GM12891 (cell line): ENCODE results near the gene SRSF4.
"Not testable (repeated sequence)": the region's sequence is repeated elsewhere in the genome, so short reads cannot be mapped to it uniquely, and the experiment has no call there.

Experiments used
- DNase-seq: peaks from one replicate; pipeline ENCODE4 v3.0.0; 2011; ENCODE audit warnings: low spot score; ENCODE audit not compliant: insufficient read length
- FAIRE-seq: peaks from 2 replicates; lab custom pipeline; 2011; peaks lifted over from hg19 to GRCh38; lab: Jason Lieb, UNC
- PAX5 ChIP-seq: IDR thresholded peaks from 2 replicates; pipeline ENCODE4 v1.6.1; 2011; ENCODE audit warnings: low read length, moderate library complexity, mild to moderate bottlenecking; ENCODE audit not compliant: insufficient read depth, severe bottlenecking
- POLR2A ChIP-seq: IDR thresholded peaks from 2 replicates; pipeline ENCODE4 v1.6.1; 2011; ENCODE audit warnings: low read depth, low read length, control low read depth
- POLR2AphosphoS5 ChIP-seq: IDR thresholded peaks from 2 replicates; pipeline ENCODE4 v1.6.1; 2011; ENCODE audit warnings: low read depth, low read length, control low read depth
- POU2F2 ChIP-seq: IDR thresholded peaks from 2 replicates; pipeline ENCODE4 v1.6.1; 2011; ENCODE audit warnings: low read depth, mild to moderate bottlenecking, control low read depth, low read length, moderate library complexity
- SPI1 ChIP-seq: IDR thresholded peaks from 2 replicates; pipeline ENCODE4 v1.6.1; 2011; ENCODE audit warnings: low read depth, low read length, control low read depth
- TAF1 ChIP-seq: IDR thresholded peaks from 2 replicates; pipeline ENCODE4 v1.6.1; 2011; ENCODE audit warnings: low read depth, low read length, control low read depth

The SRSF4 gene

DNA sequence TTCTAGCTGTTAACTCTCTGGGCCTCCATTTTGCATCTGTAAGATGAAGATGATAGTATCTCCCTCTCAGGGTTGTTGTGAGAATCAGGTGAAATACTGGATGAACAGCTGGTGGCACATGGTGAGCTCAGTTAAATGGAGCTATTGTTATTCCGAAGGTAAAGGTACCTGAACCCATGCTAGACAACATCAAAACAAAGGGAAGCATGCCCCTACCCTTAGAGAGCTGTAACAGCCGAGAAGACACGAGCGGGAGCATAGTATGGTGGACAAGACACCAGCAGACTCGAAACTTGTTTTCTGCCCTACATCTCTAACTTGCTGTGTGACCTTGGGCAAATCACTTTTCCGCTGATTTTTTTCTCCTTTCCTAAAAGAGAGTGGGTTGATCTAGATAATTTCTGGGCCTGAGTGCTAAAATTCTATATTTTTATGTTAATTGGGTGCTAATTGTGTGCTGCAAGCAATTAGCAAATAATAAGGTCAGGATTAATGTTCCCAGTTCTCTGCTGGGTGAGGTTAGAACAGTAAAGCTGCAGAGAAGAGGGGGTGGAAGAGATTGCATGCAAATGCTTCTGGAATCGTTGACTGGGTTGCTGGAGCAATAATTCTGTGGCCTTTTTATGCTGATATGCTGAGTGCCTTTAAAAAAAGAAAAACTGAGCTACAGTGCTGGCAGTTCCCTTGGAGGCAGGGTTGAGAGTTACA lies 68.8 kb downstream of the SRSF4 start:
- no peak for TF ChIP-seq POU2F2
- TF ChIP-seq PAX5: no peak
- TF ChIP-seq POLR2AphosphoS5: no peak
- no peak for TF ChIP-seq SPI1
- no peak for TF ChIP-seq POLR2A
- TF ChIP-seq TAF1: no peak
- FAIRE-seq: no peak
- DNase-seq: no peak

DNA sequence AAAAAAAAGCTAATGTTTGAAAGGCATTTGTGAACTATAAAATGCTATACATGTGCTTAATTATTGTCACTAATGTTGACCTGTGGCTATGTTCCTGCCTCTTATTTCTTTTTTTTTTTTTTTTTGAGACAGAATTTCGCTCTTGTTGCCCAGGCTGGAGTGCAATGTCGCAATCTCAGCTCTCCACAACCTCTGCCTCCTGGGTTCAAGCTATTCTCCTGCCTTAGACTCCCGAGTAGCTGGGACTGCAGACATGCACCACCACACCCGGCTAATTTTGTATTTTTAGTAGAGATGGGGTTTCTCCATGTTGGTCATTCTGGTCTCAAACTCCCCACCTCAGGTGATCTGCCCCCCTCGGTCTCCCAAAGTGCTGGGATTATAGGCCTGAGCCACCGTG lies 73.7 kb downstream of the SRSF4 start:
- not testable (repeated sequence) for DNase-seq, FAIRE-seq

DNA sequence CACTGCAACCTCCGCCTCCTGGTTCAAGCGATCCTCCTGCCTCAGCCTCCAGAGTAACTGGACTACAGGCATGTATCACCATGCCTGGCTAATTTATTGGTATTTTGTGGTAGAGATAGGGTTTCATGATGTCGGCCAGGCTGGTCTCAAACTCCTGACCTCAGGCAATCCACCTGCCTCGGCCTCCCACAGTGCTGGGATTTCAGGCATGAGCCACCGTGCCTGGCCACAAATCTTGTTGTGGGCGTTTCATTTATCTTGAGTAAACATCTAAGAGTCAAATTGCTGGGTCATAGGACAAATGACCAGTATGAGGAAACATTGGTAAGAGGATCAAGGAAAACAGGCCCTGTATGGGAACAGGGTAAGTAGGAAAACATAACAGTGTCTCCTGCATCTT lies 75.9 kb downstream of the SRSF4 start:
- FAIRE-seq (no peak), DNase-seq (no peak)
- TF ChIP-seq POU2F2 (no peak), POLR2A (no peak), POLR2AphosphoS5 (no peak), PAX5 (no peak), SPI1 (no peak), TAF1 (no peak)

DNA sequence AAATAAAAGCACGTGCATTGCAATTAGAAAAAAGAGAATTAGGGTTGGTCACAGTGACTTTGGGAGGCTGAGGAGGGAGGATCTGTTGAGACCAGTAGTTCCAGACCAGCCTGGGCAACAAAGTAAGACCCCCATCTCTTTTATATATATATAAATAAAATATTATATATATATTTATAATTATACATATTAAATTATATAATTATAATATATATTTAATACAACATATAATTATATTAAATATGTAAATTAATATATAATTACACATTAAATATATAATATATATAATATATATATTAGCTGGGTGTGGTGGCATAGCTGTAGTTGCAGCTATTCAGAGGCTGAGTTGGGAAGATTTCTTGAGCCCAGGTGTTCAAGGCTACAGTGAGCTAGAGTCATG lies 81.2 kb downstream of the SRSF4 start:
- DNase-seq (no peak), FAIRE-seq (no peak)
- no peak for TF ChIP-seq POLR2A

DNA sequence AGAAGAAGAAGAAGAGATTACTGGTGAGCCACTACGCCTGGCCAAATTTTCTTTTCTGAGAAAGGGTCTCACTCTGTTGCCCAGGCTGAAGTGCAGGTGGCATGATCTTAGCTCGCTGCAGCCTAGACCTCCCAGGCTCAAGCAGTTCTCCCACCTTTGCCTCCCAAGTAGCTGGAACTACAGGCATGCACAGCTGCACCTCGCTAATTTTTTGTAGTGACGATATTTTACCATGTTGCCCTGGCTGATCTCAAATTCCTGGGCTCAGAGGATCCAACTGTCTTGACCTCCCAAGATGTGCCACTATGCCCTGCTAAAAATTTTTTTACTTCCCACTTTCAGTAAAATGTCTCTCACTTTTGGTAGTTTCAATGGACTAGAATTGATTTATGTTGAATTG lies 82.4 kb downstream of the SRSF4 start:
- FAIRE-seq: no peak
- no peak for TF ChIP-seq POLR2AphosphoS5
- no peak for TF ChIP-seq PAX5
- DNase-seq: no peak
